Stimulated activated CD8-positive, alpha-beta memory T cell treated with anti-CD3 and anti-CD28 coated beads, Interleukin-7, amount 100 ng/mL, for 24 hours (primary cell): ENCODE results near the gene ITIH6.
"Not testable (repeated sequence)": the region's sequence is repeated elsewhere in the genome, so short reads cannot be mapped to it uniquely, and the experiment has no call there.

Experiments used
- DNase-seq: peaks from one replicate; pipeline ENCODE4 v3.0.0-alpha.2; 2020; ENCODE audit warnings: low read depth

Gene ITIH6

DNA sequence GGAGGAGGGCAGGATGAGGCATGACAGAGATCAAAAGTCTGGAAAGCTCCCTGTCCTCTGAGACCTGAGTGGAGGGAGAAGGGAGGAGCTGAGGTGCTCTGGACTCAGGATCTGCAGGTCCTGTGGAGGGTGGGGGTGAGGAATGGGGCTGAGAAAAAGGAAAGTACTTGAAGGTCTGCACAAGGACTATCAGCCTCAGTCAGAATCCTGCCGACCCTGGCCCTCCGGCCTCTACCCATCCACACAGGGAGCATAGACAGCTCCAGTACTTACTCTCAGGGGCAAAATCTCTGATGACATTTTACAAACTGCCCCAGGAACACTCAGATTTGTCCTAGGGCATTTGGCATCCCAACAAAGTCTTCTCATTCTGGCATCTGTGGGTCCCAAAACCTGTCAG is 991 bp upstream of the ITIH6 start:
- no peak for DNase-seq

DNA sequence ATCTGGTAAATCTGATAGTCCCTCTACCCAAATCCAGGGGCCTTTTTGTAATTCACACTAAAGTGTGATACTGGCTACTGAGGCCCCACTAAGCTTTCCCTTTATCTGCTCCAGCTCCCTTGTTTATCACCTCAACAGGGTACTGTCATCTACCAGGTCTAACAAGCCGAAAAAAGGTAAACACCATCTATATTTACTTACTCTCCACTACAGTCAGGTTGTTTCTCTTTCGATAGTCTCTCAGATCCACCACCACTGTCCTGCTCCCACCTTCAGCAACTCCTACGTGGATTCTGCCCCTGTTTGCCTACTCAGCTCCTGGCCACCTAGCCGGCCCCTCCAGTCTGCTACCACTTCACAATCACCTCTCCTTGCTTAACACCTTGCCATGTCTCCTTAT is 3.3 kb downstream of the ITIH6 start:
- no peak for DNase-seq

DNA sequence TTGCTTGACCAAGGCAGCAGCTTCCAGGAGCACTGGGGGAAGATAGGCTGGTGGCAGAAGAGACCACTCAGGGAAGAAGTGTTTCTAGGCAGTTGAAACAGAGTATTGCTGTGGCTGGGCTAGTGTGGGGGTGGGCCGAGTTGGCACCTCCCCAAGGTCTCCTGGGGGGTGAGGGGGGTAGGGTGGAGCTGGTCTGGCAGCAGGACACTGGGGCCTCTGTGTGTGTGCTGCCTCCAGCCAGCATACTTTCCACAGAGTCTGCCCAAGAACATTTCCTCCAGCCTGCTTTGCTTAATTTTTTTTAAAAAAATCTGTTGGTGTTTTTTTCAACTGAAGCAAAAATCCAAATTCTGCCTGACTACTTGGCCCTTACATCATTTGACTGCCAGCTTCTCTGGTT is 4.0 kb downstream of the ITIH6 start:
- no peak for DNase-seq

DNA sequence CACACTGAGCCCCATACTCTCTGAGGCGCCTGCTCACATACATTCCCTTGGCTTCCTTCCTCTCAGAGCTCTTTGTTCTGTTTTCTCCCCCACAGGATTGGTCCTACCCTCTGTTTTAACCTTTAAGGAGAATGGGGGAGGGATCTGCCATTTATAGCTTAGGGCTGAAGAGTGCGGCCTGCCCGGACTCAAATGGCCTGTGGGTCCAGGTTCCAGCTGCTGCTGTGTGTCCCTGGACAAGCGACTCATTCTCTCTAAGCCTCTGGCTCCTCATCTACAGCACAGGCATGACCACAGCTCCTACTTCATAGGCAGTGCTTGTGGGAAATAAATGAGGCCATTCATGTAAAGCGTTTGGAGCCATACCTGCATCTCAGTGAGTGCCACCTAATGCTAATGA is 8.7 kb downstream of the ITIH6 start:
- DNase-seq, result not testable (repeated sequence)

DNA sequence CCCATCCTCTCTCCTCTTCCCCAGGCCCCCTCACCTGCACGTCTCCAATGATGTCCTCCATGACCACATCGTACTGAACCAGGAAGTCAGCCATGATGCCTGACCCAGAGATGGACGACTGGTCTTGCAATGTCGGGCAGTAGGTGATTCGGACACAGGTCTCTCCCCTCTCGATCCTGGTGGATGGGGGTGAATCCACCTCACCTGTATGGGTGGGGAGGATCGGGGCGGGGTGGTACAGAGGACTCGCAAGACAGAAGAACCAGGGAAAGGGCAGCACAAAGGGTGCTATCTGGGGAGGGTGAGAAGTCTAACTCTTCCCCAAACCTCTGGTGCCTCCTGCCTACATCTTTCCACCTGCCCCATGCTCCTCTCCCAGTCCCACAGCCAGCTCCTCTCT is 9.6 kb downstream of the ITIH6 start:
- DNase-seq, result no peak

DNA sequence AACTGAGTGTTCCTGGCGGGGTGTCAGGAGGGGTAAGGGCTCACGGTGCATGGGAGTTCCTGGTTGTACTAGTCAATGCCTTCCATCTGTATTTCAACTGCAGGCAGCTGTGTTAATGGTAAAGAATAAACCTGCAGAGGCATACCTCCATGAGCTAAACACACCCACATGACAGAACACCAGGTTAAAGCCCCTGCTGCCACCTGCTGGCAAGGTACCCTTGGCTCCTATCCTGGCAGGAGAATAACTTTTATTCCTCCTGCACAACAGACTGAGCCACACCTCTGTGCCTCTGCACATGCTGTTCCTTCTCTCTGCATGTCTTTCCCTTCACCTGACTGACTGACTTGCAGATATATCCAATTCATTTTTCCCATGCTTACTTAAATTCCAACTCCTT is 11.1 kb downstream of the ITIH6 start:
- DNase-seq, result no peak

DNA sequence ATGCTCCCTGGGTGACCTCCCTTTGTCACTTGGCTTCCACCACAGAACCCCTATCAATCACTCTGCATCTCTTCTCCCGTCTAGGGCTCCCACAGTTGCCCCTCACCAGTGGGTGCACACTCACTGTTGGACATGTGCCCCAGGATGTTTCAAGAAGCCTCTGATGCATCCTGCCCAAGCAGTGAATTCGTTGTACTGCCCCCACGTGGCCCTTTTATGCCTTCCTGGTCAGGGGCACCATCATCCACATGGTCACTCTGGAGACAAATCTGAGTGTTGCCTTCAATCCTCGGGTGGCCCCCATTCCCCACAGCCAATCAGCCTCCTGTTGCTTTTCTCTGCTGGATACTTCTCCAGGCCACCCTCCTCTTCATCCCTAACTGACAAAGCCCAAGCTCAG is 12.2 kb downstream of the ITIH6 start:
- no peak for DNase-seq

DNA sequence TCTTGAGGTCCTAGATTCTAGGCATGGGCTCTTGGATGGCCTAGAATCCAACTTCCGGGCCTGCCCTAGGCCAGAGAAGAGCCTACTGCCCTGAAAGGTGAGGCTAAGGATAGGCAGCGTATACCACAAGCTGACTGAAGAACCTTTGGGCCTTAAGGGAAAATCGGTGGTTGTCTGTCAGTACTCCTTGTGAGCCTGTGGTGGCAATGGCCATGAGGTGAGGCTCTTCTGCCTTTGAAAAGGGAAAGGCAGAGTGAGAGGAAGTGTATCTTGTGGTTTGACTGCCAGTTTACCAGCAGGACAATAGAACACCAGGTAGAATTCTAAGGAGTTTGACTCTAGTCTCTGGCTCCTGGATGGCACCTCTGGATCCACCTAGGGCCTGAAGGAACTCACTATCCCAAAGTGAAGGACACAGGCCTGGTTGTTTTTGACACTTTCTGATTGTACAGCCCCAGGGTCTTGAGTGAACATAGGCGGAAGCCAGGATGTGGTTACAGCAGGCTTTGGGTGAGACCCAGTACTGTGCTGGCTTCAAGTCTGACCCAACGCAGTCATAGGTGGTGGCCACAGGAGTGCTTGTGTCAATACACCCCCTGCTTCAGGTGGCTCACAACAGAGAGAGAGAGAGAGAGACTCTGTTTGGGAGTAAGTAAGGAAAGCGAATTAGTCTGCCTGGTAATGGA is 20.9 kb downstream of the ITIH6 start:
- no peak for DNase-seq

DNA sequence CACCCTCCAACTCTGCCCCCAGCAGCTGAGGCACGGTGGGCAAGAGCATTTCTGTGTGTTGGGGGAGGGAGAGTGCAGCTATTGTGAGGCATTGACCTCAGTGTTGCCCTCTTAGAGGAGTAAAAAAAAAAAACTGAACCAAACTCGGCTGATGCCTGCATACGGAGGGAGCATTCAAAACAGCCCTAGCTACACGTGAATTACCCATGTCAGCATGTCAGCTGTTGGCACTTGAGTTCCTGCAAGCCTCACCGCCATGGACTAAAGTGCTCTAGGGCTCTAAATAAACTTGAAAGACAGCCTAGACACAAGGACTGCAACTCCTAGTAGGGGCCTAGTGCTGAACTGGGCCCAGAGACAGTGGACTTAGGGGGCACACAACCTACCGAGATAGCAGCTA is 22.0 kb downstream of the ITIH6 start:
- DNase-seq, result no peak

DNA sequence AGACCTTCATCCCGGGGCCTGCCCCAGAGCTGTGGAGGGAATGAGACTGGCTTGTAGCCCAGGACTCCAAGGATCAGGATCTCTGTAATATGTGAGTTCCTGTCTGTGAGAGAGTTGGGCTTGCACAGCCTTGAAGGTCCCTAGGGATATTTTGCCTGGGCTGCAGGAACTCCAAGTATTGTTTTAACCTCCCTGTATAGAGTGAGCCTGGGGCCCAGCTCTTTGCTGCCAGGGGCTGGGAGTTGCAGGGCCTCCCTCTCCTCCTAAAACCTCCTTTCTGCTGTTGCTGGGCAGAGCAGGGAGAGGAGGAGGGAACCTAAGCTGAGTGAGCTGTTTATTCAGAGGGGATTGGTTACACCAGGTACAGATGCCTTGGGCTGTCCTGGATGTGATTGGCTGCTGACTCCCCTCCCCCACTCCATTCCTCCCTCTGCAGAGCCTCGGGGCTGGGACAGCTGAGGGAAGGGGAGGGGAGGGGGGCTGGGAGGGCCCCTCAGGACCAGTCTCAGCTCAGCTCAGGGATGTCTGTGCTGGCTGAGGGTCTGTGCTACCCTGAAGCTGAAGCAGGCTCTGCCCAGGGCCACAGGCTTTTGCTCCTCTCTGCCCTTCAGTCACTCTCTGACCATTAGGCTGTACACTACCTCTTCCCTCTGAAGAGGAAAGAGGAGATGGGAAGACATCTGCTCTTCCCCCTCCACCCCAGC is 23.5 kb downstream of the ITIH6 start:
- not testable (repeated sequence) for DNase-seq

DNA sequence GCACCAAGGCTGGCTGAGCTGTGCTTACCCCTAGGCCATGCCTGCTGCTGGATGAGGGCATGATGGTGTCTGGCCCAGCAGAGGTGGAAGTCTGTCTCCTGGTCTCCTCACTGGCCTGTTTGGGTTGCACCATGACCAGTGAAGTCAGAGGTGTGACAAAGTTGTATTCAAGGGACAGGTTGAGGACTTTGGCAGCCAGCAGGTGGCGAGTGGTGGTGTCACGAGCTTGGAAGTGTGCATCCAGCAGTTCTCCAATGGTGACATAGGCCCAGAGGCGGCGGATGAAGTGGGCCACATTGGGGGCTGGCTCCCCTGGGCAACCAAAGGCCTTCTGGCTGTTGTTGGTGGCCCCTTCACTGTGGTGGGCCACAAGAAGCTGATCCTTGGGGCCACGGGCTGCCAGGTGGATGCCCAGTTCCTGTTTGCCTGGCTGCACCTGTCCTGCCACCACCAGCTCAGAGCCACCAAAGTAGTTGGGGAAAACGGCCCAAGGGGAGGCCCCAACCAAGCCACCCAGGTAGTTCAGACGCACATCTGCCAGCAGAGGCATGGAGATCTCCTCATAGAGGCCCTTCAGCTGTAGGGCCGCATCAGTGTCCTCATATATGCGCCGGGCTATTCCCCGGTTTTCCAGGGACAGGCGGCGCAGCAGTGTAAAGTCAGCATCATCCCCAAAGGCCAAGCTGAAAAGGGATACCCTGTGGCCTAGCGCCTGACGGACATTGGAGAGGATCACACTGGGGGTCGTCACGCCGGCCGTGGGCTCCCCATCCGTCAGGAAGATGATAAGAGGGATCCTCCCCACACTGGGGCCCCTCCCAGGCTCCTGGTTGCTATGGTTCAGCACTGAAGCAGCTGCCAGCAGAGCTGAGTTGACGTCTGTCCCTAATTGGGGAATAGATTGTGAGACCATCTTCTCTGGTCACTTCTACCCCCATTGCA is 39.7 kb downstream of the ITIH6 start:
- no peak for DNase-seq

DNA sequence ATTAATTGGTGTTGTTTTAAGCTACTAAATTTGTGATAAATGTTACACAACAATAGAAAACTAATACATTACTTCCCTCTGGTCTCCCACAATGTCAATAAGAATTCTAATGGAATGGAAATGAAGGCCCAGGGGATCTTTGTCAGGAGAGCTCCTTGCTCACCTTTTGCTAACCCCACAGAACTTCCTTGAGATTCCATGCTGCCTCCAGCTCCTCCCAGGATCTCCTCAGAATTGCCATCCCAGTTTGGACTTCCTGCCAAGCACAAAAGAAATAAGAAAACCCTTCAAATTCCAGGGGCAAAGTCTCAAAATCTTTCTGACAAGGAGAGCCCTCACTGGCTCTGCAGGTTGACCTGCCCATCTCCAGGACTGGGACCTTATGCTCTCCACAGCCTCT is 43.2 kb downstream of the ITIH6 start:
- DNase-seq, result no peak

DNA sequence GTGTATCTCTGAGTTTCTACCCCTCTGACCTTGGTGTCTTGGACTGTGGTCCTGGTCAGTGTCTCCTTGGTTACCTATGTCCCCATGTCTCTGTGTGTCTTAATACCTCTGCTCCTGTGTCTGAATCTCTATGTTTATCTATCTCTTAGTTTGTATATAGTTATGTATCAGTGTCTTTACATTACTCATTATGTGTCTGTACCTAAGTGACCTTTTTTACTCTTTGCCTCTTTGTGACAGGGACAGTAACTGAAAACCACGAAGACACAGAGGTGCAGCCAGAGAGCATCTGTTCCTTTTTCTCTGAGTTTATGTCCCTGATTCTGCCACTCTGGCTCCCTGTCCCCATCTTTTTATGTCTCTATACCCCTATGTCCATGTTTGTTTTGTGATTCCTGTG is 49.4 kb downstream of the ITIH6 start:
- no peak for DNase-seq

DNA sequence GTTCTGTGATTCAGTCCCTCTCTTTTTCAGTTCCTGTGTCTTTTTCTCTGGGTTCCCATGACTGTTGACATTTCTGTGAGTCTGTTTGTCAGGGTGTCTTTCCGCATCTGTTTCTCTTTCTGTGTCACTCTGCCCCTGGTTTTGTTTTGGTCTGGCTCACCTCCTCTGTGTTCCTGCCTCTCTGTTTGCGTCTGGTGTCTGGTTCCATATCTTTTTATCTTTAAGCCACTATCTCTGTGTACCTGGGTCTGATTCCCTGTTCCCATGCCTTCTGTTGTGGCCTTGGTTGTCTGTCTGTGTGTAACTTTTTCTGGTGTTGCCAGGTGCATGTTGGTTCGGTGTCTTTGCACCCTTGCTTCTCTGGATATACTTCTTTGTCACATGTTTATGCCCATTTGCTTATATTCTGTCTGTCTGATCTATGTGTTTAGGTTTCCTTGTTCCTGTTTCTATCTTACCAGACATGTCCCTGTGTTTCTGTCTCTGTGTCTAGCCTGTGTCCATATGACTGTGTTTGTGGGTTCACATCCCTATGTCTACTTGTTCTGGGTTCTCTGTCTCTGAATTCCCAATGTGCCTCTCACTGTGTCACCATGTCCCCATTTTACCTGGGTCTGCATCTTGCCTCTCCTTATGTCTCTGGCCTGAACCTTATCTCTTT is 50.2 kb downstream of the ITIH6 start:
- no peak for DNase-seq

DNA sequence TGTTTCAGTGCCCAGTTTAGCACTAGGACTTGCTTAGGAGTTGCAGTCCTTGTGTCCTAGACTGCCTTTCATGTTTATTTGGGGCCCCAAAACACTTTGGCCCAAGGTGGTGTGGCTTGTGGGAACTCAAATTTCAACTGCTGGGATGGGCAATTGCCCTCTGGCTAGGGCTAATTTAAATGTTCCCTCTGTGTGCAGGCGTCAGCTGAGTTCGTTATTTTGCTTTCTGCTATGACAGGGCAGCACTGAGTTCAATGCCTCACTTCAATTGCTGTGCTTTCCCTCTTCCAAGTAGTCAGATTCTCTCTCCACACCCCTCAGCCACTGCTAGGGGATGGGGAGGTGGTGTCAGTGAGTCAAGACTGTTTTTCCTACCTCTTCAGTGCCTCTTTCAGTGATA is 51.1 kb downstream of the ITIH6 start:
- DNase-seq, result no peak

DNA sequence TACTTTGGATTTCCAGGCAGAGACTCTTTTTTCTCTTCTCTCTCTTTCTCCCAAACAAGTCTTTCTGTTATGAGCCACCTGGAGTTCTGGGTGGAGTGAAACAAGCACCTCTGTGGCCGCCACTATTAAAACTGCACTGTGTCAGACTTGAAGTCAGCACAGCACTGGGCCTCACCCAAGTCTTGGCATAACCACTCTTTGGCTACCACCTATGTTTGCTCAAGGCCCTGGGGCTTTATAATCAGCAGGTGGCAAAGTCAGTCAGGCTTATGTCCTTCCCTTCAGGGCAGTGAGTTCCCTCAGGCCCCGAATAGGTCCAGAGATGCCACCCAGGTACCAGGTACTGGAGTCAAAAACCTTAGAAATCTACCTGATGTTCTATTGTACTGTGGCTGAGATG is 52.4 kb downstream of the ITIH6 start:
- no peak for DNase-seq

DNA sequence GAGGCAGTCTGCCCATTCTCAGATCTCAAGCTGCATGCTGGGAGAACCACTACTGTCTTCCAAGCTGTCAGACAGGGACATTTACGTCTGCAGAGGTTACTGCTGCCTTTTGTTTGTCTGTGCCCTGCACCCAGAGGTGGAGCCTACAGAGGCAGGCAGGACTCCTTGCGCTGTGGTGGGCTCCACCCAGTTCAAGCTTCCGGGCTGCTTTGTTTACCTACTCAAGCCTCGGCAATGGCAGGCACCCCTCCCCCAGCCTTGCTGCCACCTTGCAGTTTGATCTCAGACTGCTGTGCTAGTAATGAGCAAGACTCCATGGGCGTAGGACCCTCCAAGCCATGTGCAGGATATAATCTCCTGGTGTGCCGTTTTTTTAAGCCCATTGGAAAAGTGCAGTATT is 59.5 kb downstream of the ITIH6 start:
- not testable (repeated sequence) for DNase-seq

DNA sequence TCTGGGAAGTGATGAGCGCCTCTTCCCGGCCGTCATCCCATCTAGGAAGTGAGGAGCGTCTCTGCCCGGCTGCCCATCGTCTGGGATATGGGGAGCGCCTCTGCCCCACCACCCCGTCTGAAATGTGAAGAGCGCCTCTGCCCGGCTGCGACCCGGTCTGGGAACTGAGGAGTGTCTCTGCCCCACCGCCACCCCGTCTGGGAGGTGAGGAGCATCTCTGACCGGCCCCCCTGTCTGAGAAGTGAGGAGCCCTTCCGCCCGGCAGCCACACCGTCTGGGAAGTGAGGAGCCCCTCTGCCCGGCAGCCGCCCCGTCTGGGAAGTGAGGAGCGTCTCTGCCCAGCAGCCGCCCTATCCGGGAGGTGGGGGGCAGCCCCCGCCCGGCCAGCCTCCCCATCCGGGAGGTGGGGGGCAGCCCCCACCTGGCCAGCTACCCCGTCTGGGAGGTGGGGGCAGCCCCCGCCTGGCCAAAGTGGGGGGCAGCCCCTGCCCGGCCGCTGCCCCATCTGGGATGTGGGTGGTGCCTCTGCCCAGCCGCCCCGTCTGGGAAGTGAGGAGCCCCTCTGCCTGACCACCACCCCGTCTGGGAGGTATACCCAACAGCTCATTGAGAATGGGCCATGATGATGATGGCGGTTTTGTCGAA is 61.6 kb downstream of the ITIH6 start:
- not testable (repeated sequence) for DNase-seq

DNA sequence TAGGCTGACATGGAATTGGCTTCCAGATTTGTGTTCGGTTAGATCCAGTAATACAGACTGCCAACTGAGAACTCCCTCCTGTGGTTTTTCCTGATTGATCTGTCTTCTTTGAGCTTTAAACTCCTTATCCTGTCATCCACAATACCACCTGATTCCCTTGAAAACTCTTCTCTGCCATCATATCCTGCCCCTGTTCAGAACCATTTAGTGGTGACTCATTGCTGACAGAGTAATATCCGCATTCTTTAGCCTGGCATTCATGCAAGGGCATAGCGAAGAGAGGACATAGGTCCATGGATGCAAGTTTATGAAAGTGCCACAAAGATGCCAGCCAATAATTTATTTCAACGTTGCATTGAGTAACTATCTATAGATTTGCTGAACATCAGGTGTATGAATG is 76.6 kb downstream of the ITIH6 start:
- no peak for DNase-seq

DNA sequence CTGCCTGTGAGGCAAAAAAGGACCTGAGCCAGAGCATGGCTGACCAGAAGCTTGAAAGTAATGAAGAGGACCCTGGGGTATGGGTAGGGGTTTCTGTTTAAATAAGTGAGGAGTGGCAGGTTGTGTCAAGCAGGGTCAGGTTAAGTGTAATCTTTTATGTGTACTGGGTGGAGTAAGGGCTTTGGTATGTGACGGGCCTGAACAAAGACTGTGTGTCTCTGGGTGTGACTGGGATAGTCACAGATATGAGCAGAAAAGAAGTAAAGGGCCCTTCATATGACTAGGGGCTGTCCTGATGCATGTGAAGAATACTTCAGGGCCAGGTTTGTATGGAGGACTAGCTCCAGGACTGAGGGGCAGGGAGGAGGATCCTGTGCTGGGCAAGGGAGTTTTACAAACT is 82.4 kb downstream of the ITIH6 start:
- DNase-seq, result no peak

DNA sequence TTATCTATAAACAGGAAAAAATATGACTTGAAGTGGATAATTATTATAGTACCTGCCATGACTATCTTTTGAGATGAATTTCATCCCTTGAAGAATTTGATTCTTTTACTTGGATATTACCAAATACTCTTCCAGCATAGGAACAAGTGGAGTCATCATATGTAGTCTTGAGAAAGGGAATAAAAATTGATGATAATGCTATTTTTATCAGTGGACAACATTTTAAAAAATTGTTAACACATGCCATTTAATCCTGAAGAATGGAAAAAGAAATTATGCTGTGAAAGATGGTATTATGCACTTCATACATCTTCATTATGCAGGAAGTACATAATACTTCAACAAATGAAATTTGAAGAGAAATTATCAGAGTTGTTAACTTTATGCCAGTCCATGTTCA is 83.6 kb downstream of the ITIH6 start:
- no peak for DNase-seq

DNA sequence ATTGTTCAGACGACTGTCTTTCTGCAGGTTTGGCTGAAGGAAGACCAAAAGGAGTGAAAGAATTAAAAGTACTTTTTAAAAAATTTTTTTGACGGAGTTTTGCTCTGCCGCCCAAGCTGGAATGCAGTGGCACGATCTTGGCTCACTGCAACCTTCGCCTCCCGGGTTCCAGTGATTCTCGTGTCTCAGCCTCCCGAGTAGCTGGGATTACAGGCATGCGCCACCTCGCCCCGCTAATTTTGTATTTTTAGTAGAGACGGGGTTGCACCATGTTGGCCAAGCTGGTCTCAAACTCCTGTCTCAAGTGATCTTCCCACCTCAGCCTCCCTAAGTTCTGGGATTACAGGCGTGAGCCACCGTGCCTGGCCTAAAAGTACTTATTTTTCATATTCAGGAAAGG is 86.3 kb downstream of the ITIH6 start:
- DNase-seq, result no peak
